ENCODE data around the gene NPC1L1.

- TF ChIP-seq CTCF (IDR thresholded peaks at IDR 0.05) (no peak), EZH2 (IDR thresholded peaks at IDR 0.05; ENCODE audit: borderline replicate concordance, insufficient read depth, low read depth, low read length, poor library complexity, severe bottlenecking) (no peak)
Measured at GRCh38 chr7:44548893-44549292, 7.8 kb upstream of the NPC1L1 start.

All from B cell (primary cell).